SU-DHL-6 (cell line): ENCODE measurements around the gene RANBP1.

ENCODE experiments used
- EZH2phosphoT487 ChIP-seq: fragments of 200-600 bp; sonication (generic), shearing (Covaris generic); conservative IDR thresholded peaks from 2 replicates; pipeline ENCODE4 v1.6.1; 2018; ENCODE audit warnings: mild to moderate bottlenecking, antibody characterized with exemption, low read length, moderate library complexity, mixed read lengths
- TF ChIP-seq, protein P1 (sequence below): fragments of 200-600 bp; sonication (generic); IDR thresholded peaks from one replicate; pipeline ENCODE4 v1.5.1; 2017; ENCODE audit warnings: antibody characterized with exemption, mild to moderate bottlenecking, low read length, moderate library complexity; ENCODE audit not compliant: insufficient read depth, poor library complexity, severe bottlenecking

DNA sequence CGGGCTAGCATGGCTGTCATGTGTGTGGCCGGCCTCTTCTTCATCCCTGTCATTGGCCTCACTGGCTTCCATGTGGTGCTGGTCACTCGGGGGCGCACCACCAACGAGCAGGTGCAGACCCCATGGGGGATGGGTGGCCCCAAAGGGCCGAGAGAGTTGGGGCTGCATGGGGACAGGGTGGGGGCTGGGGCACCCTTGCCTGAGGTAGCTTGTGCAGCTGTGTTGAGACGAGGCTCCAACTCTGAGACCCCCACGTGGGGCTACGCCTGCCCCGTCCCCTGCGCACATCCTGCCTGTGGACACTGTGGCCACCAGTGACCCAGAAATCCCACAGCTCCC is 24.2 kb downstream of the RANBP1 start:
- TF ChIP-seq, protein P1, sequence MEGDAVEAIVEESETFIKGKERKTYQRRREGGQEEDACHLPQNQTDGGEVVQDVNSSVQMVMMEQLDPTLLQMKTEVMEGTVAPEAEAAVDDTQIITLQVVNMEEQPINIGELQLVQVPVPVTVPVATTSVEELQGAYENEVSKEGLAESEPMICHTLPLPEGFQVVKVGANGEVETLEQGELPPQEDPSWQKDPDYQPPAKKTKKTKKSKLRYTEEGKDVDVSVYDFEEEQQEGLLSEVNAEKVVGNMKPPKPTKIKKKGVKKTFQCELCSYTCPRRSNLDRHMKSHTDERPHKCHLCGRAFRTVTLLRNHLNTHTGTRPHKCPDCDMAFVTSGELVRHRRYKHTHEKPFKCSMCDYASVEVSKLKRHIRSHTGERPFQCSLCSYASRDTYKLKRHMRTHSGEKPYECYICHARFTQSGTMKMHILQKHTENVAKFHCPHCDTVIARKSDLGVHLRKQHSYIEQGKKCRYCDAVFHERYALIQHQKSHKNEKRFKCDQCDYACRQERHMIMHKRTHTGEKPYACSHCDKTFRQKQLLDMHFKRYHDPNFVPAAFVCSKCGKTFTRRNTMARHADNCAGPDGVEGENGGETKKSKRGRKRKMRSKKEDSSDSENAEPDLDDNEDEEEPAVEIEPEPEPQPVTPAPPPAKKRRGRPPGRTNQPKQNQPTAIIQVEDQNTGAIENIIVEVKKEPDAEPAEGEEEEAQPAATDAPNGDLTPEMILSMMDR: no peak
- TF ChIP-seq EZH2phosphoT487: no peak
